OCI-LY3 (cell line): Measurements from ENCODE around the gene DAP.
A peak's percentile ranks its signal among the peaks of the same experiment; 100 is the strongest.

Experiments used
- H2AFZ ChIP-seq: fragments of 200-600, 300-600 bp; shearing (Covaris generic); 2 replicates; pipeline ENCODE4 v1.6.0; 2014; ENCODE audit warnings: antibody characterized with exemption, low read depth, low read length
- H3K27ac ChIP-seq: fragments of 200-600, 300-600 bp; sonication (generic); 2 replicates; pipeline ENCODE4 v1.5.1; 2014; ENCODE audit warnings: mild to moderate bottlenecking, low read length, moderate library complexity, mixed read lengths
- H3K27me3 ChIP-seq: fragments of 200-600, 300-600 bp; sonication (generic); 2 replicates; pipeline ENCODE4 v1.6.1; 2014; ENCODE audit warnings: low read depth, low read length, mixed read lengths
- H3K36me3 ChIP-seq: fragments of 200-600, 300-600 bp; sonication (generic); replicated peaks from 2 replicates; pipeline ENCODE3; 2014; ENCODE audit warnings: low read depth, low read length, mixed read lengths
- H3K4me1 ChIP-seq: fragments of 300-600, 200-600 bp; sonication (generic); 2 replicates; pipeline ENCODE4 v1.6.1; 2014; ENCODE audit warnings: low read length, mixed read lengths
- H3K4me2 ChIP-seq: fragments of 200-600, 300-600 bp; sonication (generic); 2 replicates; pipeline ENCODE4 v1.6.1; 2014; ENCODE audit warnings: low read length, mixed read lengths
- H3K4me3 ChIP-seq: fragments of 300-600, 200-600 bp; sonication (generic); 2 replicates; pipeline ENCODE4 v1.5.1; 2014; ENCODE audit warnings: antibody characterized with exemption, mild to moderate bottlenecking, low read length, moderate library complexity
- H3K79me2 ChIP-seq: fragments of 300-600, 200-600 bp; shearing (Covaris generic); 2 replicates; pipeline ENCODE4 v1.6.1; 2014; ENCODE audit warnings: mild to moderate bottlenecking, low read length, mixed read lengths
- H3K9ac ChIP-seq: fragments of 300-600, 200-600 bp; shearing (Covaris generic); 2 replicates; pipeline ENCODE4 v1.6.0; 2014; ENCODE audit warnings: mild to moderate bottlenecking, low read length, moderate library complexity
- H3K9me3 ChIP-seq: fragments of 200-600, 300-600 bp; shearing (Covaris generic); 2 replicates; pipeline ENCODE4 v1.6.1; 2014; ENCODE audit warnings: low read length, mixed read lengths; ENCODE audit not compliant: insufficient read depth
- H4K20me1 ChIP-seq: fragments of 200-600, 300-600 bp; sonication (generic); 2 replicates; pipeline ENCODE4 v1.6.1; 2016; ENCODE audit warnings: low read length, mixed read lengths; ENCODE audit not compliant: insufficient read depth
- CTCF ChIP-seq: fragments of 200-600, 300-600 bp; sonication (generic); IDR thresholded peaks from 2 replicates; pipeline ENCODE4 v1.5.1; 2014; ENCODE audit warnings: antibody characterized with exemption, low read length, low read depth
- EZH2phosphoT487 ChIP-seq: fragments of 200-600 bp; shearing (Covaris generic); IDR thresholded peaks from 2 replicates; pipeline ENCODE4 v1.6.1; 2018; ENCODE audit warnings: antibody characterized with exemption, mixed run types, low read depth

Gene DAP

GRCh38 chr5:10715605-10716290, 45.3 kb downstream of the DAP start:
- no peak overlapping the region for H3K9ac ChIP-seq
- H3K4me1 ChIP-seq: peaks cover 17% of the 10 kb centered on the region
- H2AFZ ChIP-seq: no peak overlapping the region
- no peak for TF ChIP-seq CTCF
- no peak for TF ChIP-seq EZH2phosphoT487
- H3K27ac ChIP-seq: no peak overlapping the region
- H3K4me2 ChIP-seq: no peak overlapping the region
- H3K4me3 ChIP-seq: no peak overlapping the region
- no peaks in the 10 kb centered on the region for H3K27me3 ChIP-seq
- H3K36me3 ChIP-seq: peaks cover 7% of the 10 kb centered on the region
- no peaks in the 10 kb centered on the region for H3K79me2 ChIP-seq
- H4K20me1 ChIP-seq: peaks cover 19% of the 10 kb centered on the region; the same call in 1 of the 2 replicates
- no peaks in the 10 kb centered on the region for H3K9me3 ChIP-seq

- Histone ChIP-seq H3K9me3 (no peaks in the 10 kb centered on the region), H3K27ac (no peak overlapping the region), H4K20me1 (peaks cover 40% of the 10 kb centered on the region), H3K27me3 (no peaks in the 10 kb centered on the region), H3K4me1 (peaks cover 34% of the 10 kb centered on the region), H3K79me2 (no peaks in the 10 kb centered on the region), H3K4me3 (no peak overlapping the region), H2AFZ (no peak overlapping the region), H3K9ac (no peak overlapping the region), H3K4me2 (peak overlapping the region; percentile 53), H3K36me3 (peaks cover 8% of the 10 kb centered on the region)
- TF ChIP-seq EZH2phosphoT487 (no peak), CTCF (no peak)
These were observed 48.3 kb downstream of the DAP start for GRCh38 chr5:10712574-10713366.

GRCh38 chr5:10711562-10711961, 49.5 kb downstream of the DAP start:
- Histone ChIP-seq H3K36me3 (peaks cover 8% of the 10 kb centered on the region), H3K79me2 (no peaks in the 10 kb centered on the region), H3K4me2 (no peak overlapping the region), H3K27ac (no peak overlapping the region), H2AFZ (no peak overlapping the region), H3K27me3 (no peaks in the 10 kb centered on the region), H3K9ac (no peak overlapping the region), H3K4me1 (peaks cover 35% of the 10 kb centered on the region), H3K4me3 (no peak overlapping the region), H4K20me1 (peaks cover 50% of the 10 kb centered on the region), H3K9me3 (no peaks in the 10 kb centered on the region)
- TF ChIP-seq EZH2phosphoT487 (no peak), CTCF (no peak)

- Histone ChIP-seq H3K27me3 (no peaks in the 10 kb centered on the region), H3K4me1 (peaks cover 35% of the 10 kb centered on the region), H2AFZ (no peak overlapping the region), H3K9ac (no peak overlapping the region), H3K79me2 (no peaks in the 10 kb centered on the region), H3K4me2 (no peak overlapping the region), H3K9me3 (no peaks in the 10 kb centered on the region), H3K27ac (no peak overlapping the region), H3K4me3 (no peak overlapping the region), H4K20me1 (peaks cover 54% of the 10 kb centered on the region), H3K36me3 (peaks cover 8% of the 10 kb centered on the region)
- TF ChIP-seq CTCF (no peak), EZH2phosphoT487 (no peak)
These were observed 50.4 kb downstream of the DAP start for GRCh38 chr5:10710513-10711128.
